ENCODE data around the gene NAT16. TPM values are rescaled to one million over a fixed set of nuclear protein-coding genes. Genes with fewer than 3 reads are reported as not detected.

Gene NAT16
- total and polyA plus RNA-seq, 2 of the 13 experiments (the other 11 are each of a cell fraction or from before 2014, with no cell fraction given) = 0.04 TPM; not detected in 1

- TF ChIP-seq, protein P1, sequence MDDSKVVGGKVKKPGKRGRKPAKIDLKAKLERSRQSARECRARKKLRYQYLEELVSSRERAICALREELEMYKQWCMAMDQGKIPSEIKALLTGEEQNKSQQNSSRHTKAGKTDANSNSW (CRISPR knock-in tag; IDR thresholded peaks at IDR 0.05; ENCODE audit: borderline replicate concordance) = no peak
- TF ChIP-seq ZGPAT (CRISPR knock-in tag; IDR thresholded peaks at IDR 0.05) (peak; percentile 50; the same call in 1 of the 2 replicates), ARNT2 (CRISPR knock-in tag; IDR thresholded peaks at IDR 0.05; ENCODE audit: low read depth) (peak; percentile 55; the same call in 1 of the 2 replicates), ZNF18 (CRISPR knock-in tag; IDR thresholded peaks at IDR 0.05; ENCODE audit: insufficient replicate concordance) (no peak), RARA (CRISPR knock-in tag; IDR thresholded peaks at IDR 0.05) (peak; percentile 87), NFRKB (IDR thresholded peaks at IDR 0.05) (no peak), RFXANK (CRISPR knock-in tag; IDR thresholded peaks at IDR 0.05) (no peak), HMGXB4 (CRISPR knock-in tag; IDR thresholded peaks at IDR 0.05; ENCODE audit: borderline replicate concordance in 1 of 2, low read depth in 1 of 2) (no peak), MZF1 (CRISPR knock-in tag; IDR thresholded peaks at IDR 0.05; ENCODE audit: borderline replicate concordance) (0 out of 2 replicates have a peak, but pooled peaks have one; percentile 15), ZNF329 (CRISPR knock-in tag; IDR thresholded peaks at IDR 0.05; ENCODE audit: low read depth) (no peak), ZNF781 (CRISPR knock-in tag; IDR thresholded peaks at IDR 0.05; ENCODE audit: borderline replicate concordance, not compliant biosample characterization) (peak; percentile 87)
- TF ChIP-seq, protein P2, sequence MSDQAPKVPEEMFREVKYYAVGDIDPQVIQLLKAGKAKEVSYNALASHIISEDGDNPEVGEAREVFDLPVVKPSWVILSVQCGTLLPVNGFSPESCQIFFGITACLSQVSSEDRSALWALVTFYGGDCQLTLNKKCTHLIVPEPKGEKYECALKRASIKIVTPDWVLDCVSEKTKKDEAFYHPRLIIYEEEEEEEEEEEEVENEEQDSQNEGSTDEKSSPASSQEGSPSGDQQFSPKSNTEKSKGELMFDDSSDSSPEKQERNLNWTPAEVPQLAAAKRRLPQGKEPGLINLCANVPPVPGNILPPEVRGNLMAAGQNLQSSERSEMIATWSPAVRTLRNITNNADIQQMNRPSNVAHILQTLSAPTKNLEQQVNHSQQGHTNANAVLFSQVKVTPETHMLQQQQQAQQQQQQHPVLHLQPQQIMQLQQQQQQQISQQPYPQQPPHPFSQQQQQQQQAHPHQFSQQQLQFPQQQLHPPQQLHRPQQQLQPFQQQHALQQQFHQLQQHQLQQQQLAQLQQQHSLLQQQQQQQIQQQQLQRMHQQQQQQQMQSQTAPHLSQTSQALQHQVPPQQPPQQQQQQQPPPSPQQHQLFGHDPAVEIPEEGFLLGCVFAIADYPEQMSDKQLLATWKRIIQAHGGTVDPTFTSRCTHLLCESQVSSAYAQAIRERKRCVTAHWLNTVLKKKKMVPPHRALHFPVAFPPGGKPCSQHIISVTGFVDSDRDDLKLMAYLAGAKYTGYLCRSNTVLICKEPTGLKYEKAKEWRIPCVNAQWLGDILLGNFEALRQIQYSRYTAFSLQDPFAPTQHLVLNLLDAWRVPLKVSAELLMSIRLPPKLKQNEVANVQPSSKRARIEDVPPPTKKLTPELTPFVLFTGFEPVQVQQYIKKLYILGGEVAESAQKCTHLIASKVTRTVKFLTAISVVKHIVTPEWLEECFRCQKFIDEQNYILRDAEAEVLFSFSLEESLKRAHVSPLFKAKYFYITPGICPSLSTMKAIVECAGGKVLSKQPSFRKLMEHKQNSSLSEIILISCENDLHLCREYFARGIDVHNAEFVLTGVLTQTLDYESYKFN (CRISPR knock-in tag; conservative IDR thresholded peaks at IDR 0.05) = no peak; the same call in 1 of the 2 replicates
- TF ChIP-seq, protein P3, sequence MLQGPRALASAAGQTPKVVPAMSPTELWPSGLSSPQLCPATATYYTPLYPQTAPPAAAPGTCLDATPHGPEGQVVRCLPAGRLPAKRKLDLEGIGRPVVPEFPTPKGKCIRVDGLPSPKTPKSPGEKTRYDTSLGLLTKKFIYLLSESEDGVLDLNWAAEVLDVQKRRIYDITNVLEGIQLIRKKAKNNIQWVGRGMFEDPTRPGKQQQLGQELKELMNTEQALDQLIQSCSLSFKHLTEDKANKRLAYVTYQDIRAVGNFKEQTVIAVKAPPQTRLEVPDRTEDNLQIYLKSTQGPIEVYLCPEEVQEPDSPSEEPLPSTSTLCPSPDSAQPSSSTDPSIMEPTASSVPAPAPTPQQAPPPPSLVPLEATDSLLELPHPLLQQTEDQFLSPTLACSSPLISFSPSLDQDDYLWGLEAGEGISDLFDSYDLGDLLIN (CRISPR knock-in tag; IDR thresholded peaks at IDR 0.05; ENCODE audit: borderline replicate concordance) = no peak
- TF ChIP-seq, protein P4, sequence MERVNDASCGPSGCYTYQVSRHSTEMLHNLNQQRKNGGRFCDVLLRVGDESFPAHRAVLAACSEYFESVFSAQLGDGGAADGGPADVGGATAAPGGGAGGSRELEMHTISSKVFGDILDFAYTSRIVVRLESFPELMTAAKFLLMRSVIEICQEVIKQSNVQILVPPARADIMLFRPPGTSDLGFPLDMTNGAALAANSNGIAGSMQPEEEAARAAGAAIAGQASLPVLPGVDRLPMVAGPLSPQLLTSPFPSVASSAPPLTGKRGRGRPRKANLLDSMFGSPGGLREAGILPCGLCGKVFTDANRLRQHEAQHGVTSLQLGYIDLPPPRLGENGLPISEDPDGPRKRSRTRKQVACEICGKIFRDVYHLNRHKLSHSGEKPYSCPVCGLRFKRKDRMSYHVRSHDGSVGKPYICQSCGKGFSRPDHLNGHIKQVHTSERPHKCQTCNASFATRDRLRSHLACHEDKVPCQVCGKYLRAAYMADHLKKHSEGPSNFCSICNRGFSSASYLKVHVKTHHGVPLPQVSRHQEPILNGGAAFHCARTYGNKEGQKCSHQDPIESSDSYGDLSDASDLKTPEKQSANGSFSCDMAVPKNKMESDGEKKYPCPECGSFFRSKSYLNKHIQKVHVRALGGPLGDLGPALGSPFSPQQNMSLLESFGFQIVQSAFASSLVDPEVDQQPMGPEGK (CRISPR knock-in tag; IDR thresholded peaks at IDR 0.05) = peak; percentile 29; the same call in 1 of the 2 replicates
Measured at GRCh38 chr7:101125989-101126650, 54.0 kb downstream of the NAT16 start (continued).
